ENCODE measurements around the gene CHCHD6. TPM values are rescaled to one million over a fixed set of nuclear protein-coding genes. Genes with fewer than 3 reads are reported as not detected.

The CHCHD6 gene
- total and polyA plus RNA-seq, 12 donors: 5.2 to 27.0 (median 10.2) TPM

DNA sequence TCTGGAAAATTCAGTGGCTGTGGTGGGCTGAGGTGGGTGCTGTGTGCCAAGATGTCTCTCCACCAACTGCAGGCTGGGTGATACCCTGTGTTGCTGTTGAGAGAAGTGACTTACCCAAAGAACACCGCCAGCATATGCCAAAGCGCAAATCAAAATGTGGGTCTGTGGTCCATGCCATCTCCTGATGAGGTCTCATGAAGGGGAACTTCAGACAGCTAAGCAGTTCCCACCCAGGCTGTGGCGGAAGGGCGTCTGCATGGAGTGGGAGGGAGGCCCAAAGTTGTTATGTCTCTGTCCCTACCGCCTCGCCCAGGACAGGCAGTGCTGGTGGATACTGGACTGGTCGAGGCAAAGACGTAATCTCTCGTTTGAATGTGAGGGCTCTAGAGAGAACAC is 208.0 kb downstream of the CHCHD6 start:
- Histone ChIP-seq H3K4me1 (peaks cover 0 to 54% (median 15%) of the 10 kb centered on the region in 9 donors), H3K36me3 (peaks cover 0 to 9% (median 0%) of the 10 kb centered on the region in 9 donors), H3K4me3 (no peak overlapping the region), H3K9me3 (no peaks in the 10 kb centered on the region), H3K27me3 (peaks cover 0 to 71% (median 0%) of the 10 kb centered on the region in 7 donors), H3K27ac (peak overlapping the region in 2 of 10 donors; percentile 56 to 79)
- TF ChIP-seq, protein P1, sequence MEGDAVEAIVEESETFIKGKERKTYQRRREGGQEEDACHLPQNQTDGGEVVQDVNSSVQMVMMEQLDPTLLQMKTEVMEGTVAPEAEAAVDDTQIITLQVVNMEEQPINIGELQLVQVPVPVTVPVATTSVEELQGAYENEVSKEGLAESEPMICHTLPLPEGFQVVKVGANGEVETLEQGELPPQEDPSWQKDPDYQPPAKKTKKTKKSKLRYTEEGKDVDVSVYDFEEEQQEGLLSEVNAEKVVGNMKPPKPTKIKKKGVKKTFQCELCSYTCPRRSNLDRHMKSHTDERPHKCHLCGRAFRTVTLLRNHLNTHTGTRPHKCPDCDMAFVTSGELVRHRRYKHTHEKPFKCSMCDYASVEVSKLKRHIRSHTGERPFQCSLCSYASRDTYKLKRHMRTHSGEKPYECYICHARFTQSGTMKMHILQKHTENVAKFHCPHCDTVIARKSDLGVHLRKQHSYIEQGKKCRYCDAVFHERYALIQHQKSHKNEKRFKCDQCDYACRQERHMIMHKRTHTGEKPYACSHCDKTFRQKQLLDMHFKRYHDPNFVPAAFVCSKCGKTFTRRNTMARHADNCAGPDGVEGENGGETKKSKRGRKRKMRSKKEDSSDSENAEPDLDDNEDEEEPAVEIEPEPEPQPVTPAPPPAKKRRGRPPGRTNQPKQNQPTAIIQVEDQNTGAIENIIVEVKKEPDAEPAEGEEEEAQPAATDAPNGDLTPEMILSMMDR (IDR thresholded peaks at IDR 0.05): no peak
- 91 to 95% methylated on average over 9 of the region's 9 CpGs for WGBS, 2 donors
- intact Hi-C loops (cut with DNase I): no loop called here
- DNase-seq (no peak), ATAC-seq (peak in 5 of 8 donors; percentile 6 to 53 (median 46))

DNA sequence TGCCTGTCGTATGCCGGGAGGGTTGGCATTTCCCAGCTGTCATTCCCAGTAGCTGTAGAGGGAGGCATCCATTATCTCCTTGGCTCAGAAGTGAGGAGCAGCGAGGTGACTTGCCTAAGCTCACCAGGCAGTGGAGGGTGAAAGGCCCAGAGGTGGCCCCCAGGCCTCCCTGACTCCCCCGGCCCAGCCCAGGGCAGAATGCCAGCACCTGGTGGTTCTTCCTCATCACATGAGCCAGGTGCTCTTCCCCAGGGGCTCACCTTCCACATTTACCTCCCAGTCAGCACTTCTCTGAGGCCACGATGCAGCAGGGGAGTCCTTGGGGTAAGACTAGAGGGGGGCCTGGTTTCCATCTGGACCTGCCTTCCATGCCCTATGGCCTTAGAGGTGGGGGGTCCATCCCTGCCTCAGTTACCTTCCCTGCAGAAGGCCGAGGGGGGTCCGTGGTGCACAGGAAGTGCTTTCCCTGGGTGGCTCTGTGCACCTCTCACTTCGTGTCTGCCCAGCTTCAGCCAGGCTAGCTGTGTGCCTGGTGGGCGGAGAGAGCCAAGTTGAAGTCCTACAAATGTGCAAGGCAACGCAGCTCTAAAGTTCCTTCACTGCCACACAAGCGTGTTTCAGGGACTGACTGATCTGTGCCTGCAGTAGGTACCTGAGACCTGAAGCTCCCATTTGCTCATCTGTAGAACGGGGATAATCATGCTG is 208.6 kb downstream of the CHCHD6 start:
- peaks cover 0 to 9% (median 0%) of the 10 kb centered on the region in 9 donors for H3K36me3 ChIP-seq
- DNase-seq (no peak), ATAC-seq (no peak)
- H3K4me3 ChIP-seq: no peak overlapping the region
- 92 to 95% methylated on average over 12 of the region's 12 CpGs for whole genome bisulfite sequencing, 2 donors
- TF ChIP-seq, protein P1 (IDR thresholded peaks at IDR 0.05): no peak
- H3K4me1 ChIP-seq: peaks cover 0 to 51% (median 14%) of the 10 kb centered on the region in 9 donors
- H3K27ac ChIP-seq: peak overlapping the region in 1 of 10 donors; percentile 79
- intact Hi-C loops (cut with DNase I): no loop called here
- no peaks in the 10 kb centered on the region for H3K9me3 ChIP-seq
- H3K27me3 ChIP-seq: peaks cover 0 to 70% (median 0%) of the 10 kb centered on the region in 7 donors

DNA sequence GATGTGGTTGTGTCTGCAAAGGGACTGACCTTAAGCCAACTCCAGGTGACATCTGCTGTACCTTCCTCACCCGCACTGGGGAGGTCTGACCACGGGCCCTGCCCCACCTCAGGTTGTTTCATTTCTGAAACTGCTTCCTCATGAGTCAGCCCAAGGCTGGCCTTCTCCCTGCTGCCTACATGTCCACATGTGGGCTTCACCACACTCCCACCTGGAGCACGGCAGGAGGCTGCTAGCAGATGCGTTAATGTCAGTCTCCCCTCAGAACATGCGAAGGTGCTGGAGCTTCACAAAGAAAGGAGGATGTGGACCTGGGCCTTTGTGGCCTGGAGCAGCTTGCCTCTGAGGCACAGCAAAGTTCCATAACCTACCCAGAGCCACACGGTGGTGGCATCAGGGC is 209.5 kb downstream of the CHCHD6 start:
- peaks cover 0 to 9% (median 0%) of the 10 kb centered on the region in 9 donors for H3K36me3 ChIP-seq
- intact Hi-C loops (cut with DNase I): no loop called here
- no peak overlapping the region for H3K4me3 ChIP-seq
- TF ChIP-seq, protein P1 (IDR thresholded peaks at IDR 0.05): no peak
- no peak for DNase-seq
- H3K27ac ChIP-seq: no peak overlapping the region
- H3K27me3 ChIP-seq: peaks cover 0 to 62% (median 0%) of the 10 kb centered on the region in 7 donors
- no peak for ATAC-seq
- WGBS, 2 donors: 95 to 97% methylated on average over 6 of the region's 6 CpGs
- H3K4me1 ChIP-seq: peaks cover 0 to 42% (median 11%) of the 10 kb centered on the region in 9 donors
- H3K9me3 ChIP-seq: no peaks in the 10 kb centered on the region

DNA sequence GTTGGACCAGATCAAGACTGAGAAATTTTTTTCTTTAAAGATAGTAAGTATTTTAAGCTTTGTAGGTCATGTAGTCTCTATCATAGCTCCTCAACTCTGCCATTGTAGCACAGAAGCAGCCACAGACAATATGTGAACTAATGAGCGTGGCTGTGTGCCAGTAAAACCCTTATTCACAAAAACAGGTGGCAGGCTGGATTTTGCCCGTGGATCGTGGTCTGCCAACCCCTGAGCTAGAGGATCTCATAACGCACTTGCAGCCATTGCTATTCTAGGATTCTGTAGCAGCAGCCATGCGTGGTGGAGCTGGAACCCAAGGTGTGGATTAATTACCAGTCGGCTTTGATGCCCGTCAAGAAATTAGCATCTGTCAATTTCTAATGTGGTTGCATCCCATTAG is 210.2 kb downstream of the CHCHD6 start:
- Histone ChIP-seq H3K36me3 (peaks cover 0 to 9% (median 0%) of the 10 kb centered on the region in 9 donors), H3K27ac (no peak overlapping the region), H3K27me3 (peaks cover 0 to 56% (median 0%) of the 10 kb centered on the region in 7 donors), H3K9me3 (peaks cover 0 to 1% (median 0%) of the 10 kb centered on the region in 11 donors), H3K4me3 (no peak overlapping the region), H3K4me1 (peaks cover 0 to 36% (median 11%) of the 10 kb centered on the region in 9 donors)
- intact Hi-C loops (cut with DNase I): no loop called here
- TF ChIP-seq, protein P1 (IDR thresholded peaks at IDR 0.05): no peak
- WGBS, 2 donors: 91 to 92% methylated on average over 7 of the region's 7 CpGs
- DNase-seq: no peak
- no peak for ATAC-seq

Measured in heart right ventricle (tissue), 16 donors.